PC-3 (cell line): Measurements from ENCODE around the gene SPIRE2. TPM values are rescaled to one million over a fixed set of nuclear protein-coding genes. Genes with fewer than 3 reads are reported as not detected.

Experiments
- ATAC-seq: fragments of 200-7000 bp; cut with Tn5 transposase; 2 replicates; pipeline ENCODE4 v1.9.1; 2020; ENCODE audit warnings: mild to moderate bottlenecking, moderate library complexity
- BruUV-seq: library from RNA; stranded (reverse); fragments of 400-500 nt; replicated peaks from 2 replicates; lab custom pipeline; 2021; lab: Mats Ljungman, UMichigan
- CTCF ChIA-PET: fragments of 300-600 bp; sonication (Branson Sonifier 250); formaldehyde crosslinking; loops from one replicate; lab custom pipeline; 2022; ENCODE audit warnings: antibody characterized with exemption; lab: Charles Lee
- POLR2A ChIA-PET: fragments of 300-600 bp; sonication (Branson Sonifier 250); formaldehyde crosslinking; loops from one replicate; lab custom pipeline; 2022; ENCODE audit warnings: antibody characterized with exemption; ENCODE audit not compliant: unreplicated experiment; lab: Charles Lee
- DNase-seq: peaks from one replicate; pipeline ENCODE4 v3.0.0-alpha.2; 2015
- H2AFZ ChIP-seq: fragments of 300-600 bp; sonication (generic); 2 replicates; pipeline ENCODE4 v1.6.0; 2016; ENCODE audit warnings: antibody characterized with exemption, low read length
- H3F3A ChIP-seq: fragments of 300-600 bp; sonication (generic); one replicate; pipeline ENCODE4 v1.6.0; 2017; ENCODE audit warnings: antibody characterized with exemption, low read length, control low read depth, mild to moderate bottlenecking; ENCODE audit not compliant: unreplicated experiment
- H3K27ac ChIP-seq: fragments of 300-600 bp; sonication (generic); 2 replicates; pipeline ENCODE4 v1.5.1; 2016; ENCODE audit warnings: mild to moderate bottlenecking, low read length
- H3K27me3 ChIP-seq: fragments of 300-600 bp; sonication (generic); 2 replicates; pipeline ENCODE4 v1.6.1; 2016; ENCODE audit warnings: low read length, mixed read lengths
- H3K36me3 ChIP-seq: fragments of 300-600 bp; sonication (generic); 2 replicates; pipeline ENCODE4 v1.6.1; 2016; ENCODE audit warnings: low read depth, mixed run types, low read length, mixed read lengths
- H3K4me1 ChIP-seq: fragments of 300-600 bp; sonication (generic); 2 replicates; pipeline ENCODE4 v1.5.1; 2016; ENCODE audit warnings: low read length; ENCODE audit not compliant: insufficient read depth
- H3K4me2 ChIP-seq: fragments of 300-600 bp; sonication (generic); 2 replicates; pipeline ENCODE4 v1.6.0; 2016; ENCODE audit warnings: low read length
- H3K4me3 ChIP-seq: fragments of 300-600 bp; sonication (generic); 2 replicates; pipeline ENCODE4 v1.5.1; 2016; ENCODE audit warnings: mild to moderate bottlenecking, low read length, mixed read lengths
- H3K79me2 ChIP-seq: fragments of 300-600 bp; sonication (generic); 2 replicates; pipeline ENCODE4 v1.6.1; 2017; ENCODE audit warnings: low read length, mixed read lengths
- H3K9ac ChIP-seq: fragments of 300-600 bp; sonication (generic); 2 replicates; pipeline ENCODE4 v1.6.0; 2016; ENCODE audit warnings: mild to moderate bottlenecking, low read length
- H3K9me2 ChIP-seq: fragments of 300-600 bp; sonication (generic); replicated peaks from 2 replicates; pipeline ENCODE4 v1.6.1; 2016; ENCODE audit warnings: mixed run types, low read length, mixed read lengths
- H3K9me3 ChIP-seq: fragments of 300-600 bp; sonication (generic); 2 replicates; pipeline ENCODE4 v1.6.1; 2016; ENCODE audit warnings: low read length, mixed read lengths
- H4K20me1 ChIP-seq: fragments of 300-600 bp; sonication (generic); 2 replicates; pipeline ENCODE4 v1.6.1; 2016; ENCODE audit warnings: low read length, mixed read lengths
- EZH2 ChIP-seq: fragments of 300-600 bp; sonication (generic); IDR thresholded peaks from one replicate; pipeline ENCODE4 v1.6.1; 2017; ENCODE audit warnings: antibody characterized with exemption, mild to moderate bottlenecking, low read length; ENCODE audit not compliant: unreplicated experiment
- EZH2phosphoT487 ChIP-seq: fragments of 300-600 bp; sonication (generic); IDR thresholded peaks from 2 replicates; pipeline ENCODE4 v1.6.1; 2018; ENCODE audit warnings: mild to moderate bottlenecking, antibody characterized with exemption, low read length, borderline replicate concordance
- intact Hi-C: fragments of 100-400 bp; cut with micrococcal nuclease; formaldehyde crosslinking; loops from 2 replicates; pipeline ENCODE4 v1.9.0; 2023
- total RNA-seq: library from RNA; depleted of rRNA; stranded (reverse); fragments of >200 nt; gene quantifications from 2 replicates; pipeline ENCODE4 v1.2.3, GENCODE V29; 2014
- TF ChIP-seq, protein P1 (sequence below): fragments of 300-600 bp; sonication (generic); conservative IDR thresholded peaks from 2 replicates; pipeline ENCODE4 v1.5.1; 2017; ENCODE audit warnings: antibody characterized with exemption, low read depth, mild to moderate bottlenecking, low read length

The SPIRE2 gene
- total RNA-seq, 1 experiment from 2014 or later = 13.2 TPM

- intact Hi-C loops = no loop called here
- H2AFZ ChIP-seq = no peak overlapping the region
- no peaks in the 10 kb centered on the region for H3F3A ChIP-seq
- TF ChIP-seq, protein P1, sequence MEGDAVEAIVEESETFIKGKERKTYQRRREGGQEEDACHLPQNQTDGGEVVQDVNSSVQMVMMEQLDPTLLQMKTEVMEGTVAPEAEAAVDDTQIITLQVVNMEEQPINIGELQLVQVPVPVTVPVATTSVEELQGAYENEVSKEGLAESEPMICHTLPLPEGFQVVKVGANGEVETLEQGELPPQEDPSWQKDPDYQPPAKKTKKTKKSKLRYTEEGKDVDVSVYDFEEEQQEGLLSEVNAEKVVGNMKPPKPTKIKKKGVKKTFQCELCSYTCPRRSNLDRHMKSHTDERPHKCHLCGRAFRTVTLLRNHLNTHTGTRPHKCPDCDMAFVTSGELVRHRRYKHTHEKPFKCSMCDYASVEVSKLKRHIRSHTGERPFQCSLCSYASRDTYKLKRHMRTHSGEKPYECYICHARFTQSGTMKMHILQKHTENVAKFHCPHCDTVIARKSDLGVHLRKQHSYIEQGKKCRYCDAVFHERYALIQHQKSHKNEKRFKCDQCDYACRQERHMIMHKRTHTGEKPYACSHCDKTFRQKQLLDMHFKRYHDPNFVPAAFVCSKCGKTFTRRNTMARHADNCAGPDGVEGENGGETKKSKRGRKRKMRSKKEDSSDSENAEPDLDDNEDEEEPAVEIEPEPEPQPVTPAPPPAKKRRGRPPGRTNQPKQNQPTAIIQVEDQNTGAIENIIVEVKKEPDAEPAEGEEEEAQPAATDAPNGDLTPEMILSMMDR = no peak
- no peak for TF ChIP-seq EZH2phosphoT487
- no peak for TF ChIP-seq EZH2
- no peak overlapping the region for H3K27ac ChIP-seq
- no peak overlapping the region for H3K4me3 ChIP-seq
- peaks cover 21% of the 10 kb centered on the region for H3K36me3 ChIP-seq
- POLR2A ChIA-PET = no interaction called here
- ATAC-seq = no peak
- no peaks in the 10 kb centered on the region for H3K9me3 ChIP-seq
- H3K79me2 ChIP-seq = peaks cover 46% of the 10 kb centered on the region
- H3K4me1 ChIP-seq = no peaks in the 10 kb centered on the region
- no peaks in the 10 kb centered on the region for H3K27me3 ChIP-seq
- H4K20me1 ChIP-seq = peaks cover 11% of the 10 kb centered on the region; the same call in 1 of the 2 replicates
- H3K9me2 ChIP-seq = no peaks in the 10 kb centered on the region
- BruUV-seq = no TSS peak
- CTCF ChIA-PET = interaction anchor here (0.6 kb wide), 1 partner anchor 146 kb away, joined by 3 read pairs; no protein-coding TSS in a partner anchor
- DNase-seq = no peak
- H3K9ac ChIP-seq = no peak overlapping the region
- H3K4me2 ChIP-seq = no peak overlapping the region
Observed at GRCh38 chr16:89881368-89881730, 53.1 kb downstream of the SPIRE2 start.

DNA sequence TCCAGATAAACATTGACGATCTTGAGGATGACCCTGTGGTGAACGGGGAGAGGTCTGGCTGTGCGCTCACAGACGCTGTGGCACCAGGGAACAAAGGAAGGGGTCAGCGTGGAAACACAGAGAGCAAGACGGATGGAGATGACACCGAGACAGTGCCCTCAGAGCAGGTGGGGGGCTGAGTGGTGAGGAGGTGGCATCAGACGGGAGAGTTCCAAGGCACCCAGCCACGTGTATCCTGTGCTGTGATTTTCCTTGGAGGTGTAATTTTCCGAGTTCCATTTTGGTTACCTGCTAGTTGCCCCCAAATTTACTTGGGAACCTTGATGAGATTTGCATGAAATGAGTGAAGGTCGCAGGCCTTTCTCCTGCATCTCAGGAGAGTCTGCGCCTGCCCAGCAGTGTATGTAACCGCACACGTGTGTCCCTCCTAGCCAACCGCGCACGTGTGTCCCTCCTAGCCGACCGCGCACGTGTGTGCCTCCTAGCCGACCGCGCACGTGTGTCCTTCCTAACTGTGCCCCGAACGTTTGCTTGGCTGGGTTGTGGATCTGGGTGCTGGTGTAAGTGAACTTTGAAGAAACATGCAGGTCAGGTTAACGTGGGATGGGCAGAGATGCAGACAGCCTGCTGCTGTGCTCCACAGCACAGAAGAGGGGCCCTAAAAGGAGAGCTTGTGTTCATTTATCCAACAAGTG is 55.2 kb downstream of the SPIRE2 start:
- no peak overlapping the region for H2AFZ ChIP-seq
- no peak for TF ChIP-seq EZH2
- TF ChIP-seq EZH2phosphoT487 = no peak
- TF ChIP-seq, protein P1 = no peak
- no peaks in the 10 kb centered on the region for H3K9me3 ChIP-seq
- H4K20me1 ChIP-seq = peaks cover 4% of the 10 kb centered on the region; the same call in 1 of the 2 replicates
- no peak overlapping the region for H3K27ac ChIP-seq
- no peaks in the 10 kb centered on the region for H3F3A ChIP-seq
- CTCF ChIA-PET = no interaction called here
- BruUV-seq = no TSS peak
- H3K4me1 ChIP-seq = no peaks in the 10 kb centered on the region
- DNase-seq (no peak), ATAC-seq (no peak)
- no peak overlapping the region for H3K9ac ChIP-seq
- POLR2A ChIA-PET = no interaction called here
- intact Hi-C loops = no loop called here
- H3K27me3 ChIP-seq = no peaks in the 10 kb centered on the region
- peaks cover 29% of the 10 kb centered on the region for H3K36me3 ChIP-seq
- H3K4me3 ChIP-seq = no peak overlapping the region
- no peak overlapping the region for H3K4me2 ChIP-seq
- H3K9me2 ChIP-seq = no peaks in the 10 kb centered on the region
- peaks cover 30% of the 10 kb centered on the region for H3K79me2 ChIP-seq

GRCh38 chr16:89884041-89884421 is 55.8 kb downstream of the SPIRE2 start:
- H4K20me1 ChIP-seq = peaks cover 4% of the 10 kb centered on the region; the same call in 1 of the 2 replicates
- H3K9ac ChIP-seq = no peak overlapping the region
- H3K4me3 ChIP-seq = no peak overlapping the region
- no peak for ATAC-seq
- H2AFZ ChIP-seq = no peak overlapping the region
- H3K9me2 ChIP-seq = no peaks in the 10 kb centered on the region
- intact Hi-C loops = no loop called here
- no peaks in the 10 kb centered on the region for H3K27me3 ChIP-seq
- ChIA-PET POLR2A (no interaction called here), CTCF (no interaction called here)
- peaks cover 24% of the 10 kb centered on the region for H3K79me2 ChIP-seq
- peaks cover 25% of the 10 kb centered on the region; the same call in 1 of the 2 replicates for H3K36me3 ChIP-seq
- no peaks in the 10 kb centered on the region for H3K9me3 ChIP-seq
- BruUV-seq = no TSS peak
- H3K4me2 ChIP-seq = no peak overlapping the region
- no peaks in the 10 kb centered on the region for H3F3A ChIP-seq
- no peak overlapping the region for H3K27ac ChIP-seq
- no peak for TF ChIP-seq EZH2phosphoT487
- TF ChIP-seq, protein P1 = no peak
- no peak for TF ChIP-seq EZH2
- DNase-seq = no peak
- no peaks in the 10 kb centered on the region for H3K4me1 ChIP-seq
